Dedifferentiated amniotic fluid mesenchymal stem cell (primary cell): ENCODE results near the gene NPTX1.

Experiments
- DNase-seq: peaks from one replicate; pipeline ENCODE4 v3.0.0-alpha.2; 2016; ENCODE audit errors: extremely low spot score

Gene NPTX1

GRCh38 chr17:80426671-80427326, 49.6 kb downstream of the NPTX1 start:
- no peak for DNase-seq

DNA sequence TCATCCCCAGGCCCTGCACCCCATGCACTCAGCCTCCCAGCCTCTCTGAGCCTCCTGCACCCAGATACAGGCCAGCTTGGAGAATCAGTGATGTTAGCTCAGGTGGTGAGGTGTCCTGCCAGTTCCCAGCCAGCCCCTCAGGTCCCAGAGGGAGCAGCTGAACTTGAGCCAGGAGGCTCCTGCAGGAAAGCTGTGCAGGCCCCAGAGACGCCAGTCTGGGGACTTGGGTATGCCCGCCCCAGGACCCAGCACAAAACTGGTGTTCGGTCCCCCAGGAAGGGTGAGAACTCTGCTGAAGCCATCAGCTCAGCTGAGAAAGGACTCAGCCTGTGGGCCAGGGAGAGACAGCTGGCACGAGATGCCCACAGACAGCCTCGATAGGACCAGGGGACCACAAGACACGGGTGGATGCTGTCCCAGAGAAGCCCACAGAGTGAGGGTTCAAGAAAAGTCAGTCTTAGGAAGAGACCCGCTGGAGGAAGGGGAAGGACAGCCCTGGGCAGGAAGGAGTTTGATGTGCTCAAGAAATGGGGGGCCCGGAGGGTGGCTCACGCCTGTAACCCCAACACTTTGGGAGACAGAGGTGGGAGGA, 50.5 kb downstream of the NPTX1 start:
- no peak for DNase-seq

DNA sequence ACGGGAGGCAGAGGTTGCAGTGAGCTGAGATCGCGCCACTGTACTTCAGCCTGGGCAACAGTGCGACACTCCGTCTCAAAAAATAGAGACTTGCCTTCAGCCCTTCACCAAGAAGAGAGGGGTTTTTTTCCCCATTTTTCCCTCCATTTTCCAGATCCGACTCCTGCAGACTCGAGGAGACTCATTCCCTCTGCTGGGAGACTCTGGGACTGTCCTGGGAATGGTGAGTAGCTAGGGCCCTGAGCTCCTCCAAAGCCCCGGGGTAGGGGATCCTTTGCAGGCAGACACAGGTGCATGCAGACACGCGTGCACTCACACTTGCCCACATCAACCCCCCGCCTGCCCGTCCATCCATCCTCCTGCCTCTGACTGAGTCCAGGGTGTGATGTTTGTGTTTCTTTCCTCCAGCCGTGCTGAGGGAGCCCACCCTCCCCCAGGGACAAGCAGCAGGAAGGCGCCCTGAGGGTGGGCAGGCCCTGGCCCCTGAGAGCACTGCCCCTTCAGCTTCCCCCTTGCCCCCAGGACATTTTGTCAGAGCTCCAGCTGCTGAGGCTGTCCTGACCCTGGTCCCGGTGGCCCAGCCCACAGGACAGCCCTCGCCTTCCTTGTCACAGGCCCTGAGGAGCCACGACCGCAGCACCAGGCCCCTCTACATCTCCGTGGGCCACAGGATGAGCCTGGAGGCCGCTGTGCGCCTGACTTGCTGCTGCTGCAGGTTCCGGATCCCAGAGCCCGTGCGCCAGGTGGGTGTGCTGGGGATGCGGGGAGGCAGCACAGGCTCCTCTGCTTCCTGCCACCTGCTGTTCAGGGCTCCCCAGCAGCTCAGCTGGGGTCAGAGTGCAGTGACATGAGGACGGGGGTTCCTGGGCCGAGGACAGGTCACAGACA, 51.3 kb downstream of the NPTX1 start:
- DNase-seq, result no peak

- DNase-seq, result no peak
Observed at GRCh38 chr17:80424261-80424660, 52.1 kb downstream of the NPTX1 start.

DNA sequence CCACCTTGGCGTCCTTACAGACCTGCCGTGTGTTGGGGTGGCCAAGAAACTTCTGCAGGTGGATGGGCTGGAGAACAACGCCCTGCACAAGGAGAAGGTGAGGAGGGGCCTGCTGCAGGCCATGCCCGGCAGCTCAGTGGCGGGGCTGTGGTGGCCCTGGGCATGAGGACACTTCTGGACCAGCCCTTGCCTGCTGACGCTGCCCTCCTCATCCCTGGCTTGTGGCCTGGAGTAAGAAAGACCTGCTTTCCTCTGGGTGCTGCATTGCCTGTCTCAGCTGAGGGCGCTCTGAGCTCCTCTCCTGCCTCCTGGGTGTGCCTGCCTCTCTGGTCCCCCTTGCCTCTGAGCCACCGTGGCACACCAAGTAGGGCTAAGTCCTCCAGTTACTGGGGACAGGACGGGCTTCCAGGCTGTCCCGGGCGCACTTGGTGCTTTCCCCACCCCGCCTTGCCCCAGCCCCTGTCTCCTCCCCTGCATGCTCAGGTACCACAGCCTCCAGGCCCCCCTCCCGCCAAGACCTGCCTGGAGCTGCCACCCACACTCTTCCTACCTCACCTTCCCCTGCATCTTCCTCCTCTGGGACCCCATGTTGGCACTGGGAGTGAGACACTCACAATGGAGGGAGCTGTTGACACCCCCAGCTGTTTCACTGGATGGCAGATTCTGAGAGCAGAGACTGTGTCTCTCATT, 52.7 kb downstream of the NPTX1 start:
- DNase-seq, result no peak

GRCh38 chr17:80422981-80423380, 53.4 kb downstream of the NPTX1 start:
- no peak for DNase-seq

- no peak for DNase-seq
Observed at GRCh38 chr17:80422276-80422675, 54.1 kb downstream of the NPTX1 start.

GRCh38 chr17:80421381-80422090, 54.9 kb downstream of the NPTX1 start:
- no peak for DNase-seq

DNA sequence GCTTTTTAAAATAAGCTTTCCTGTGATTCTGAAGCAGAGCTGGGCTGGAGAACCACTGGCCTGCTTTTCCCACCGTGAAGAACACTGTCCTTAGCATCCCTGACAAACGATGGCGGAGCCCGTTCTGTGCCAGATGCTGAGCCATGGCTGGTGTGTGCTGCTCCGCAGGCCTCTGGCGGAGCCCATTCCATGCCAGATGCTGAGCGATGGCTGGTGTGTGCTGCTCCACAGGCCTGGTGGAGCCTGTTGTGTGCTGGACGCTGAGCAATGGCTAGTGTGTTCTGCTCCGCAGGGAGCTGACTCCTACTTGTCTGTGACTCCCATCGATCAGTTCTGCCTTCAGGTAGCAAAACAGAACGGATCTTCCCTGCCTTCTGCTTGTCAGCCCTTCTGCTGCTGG, 57.2 kb downstream of the NPTX1 start:
- no peak for DNase-seq

- DNase-seq, result no peak
Observed at GRCh38 chr17:80418589-80418988, 57.8 kb downstream of the NPTX1 start.
